Neural progenitor cell (in vitro differentiated cells): Measurements from ENCODE around the gene WWOX. TPM values are rescaled to one million over a fixed set of nuclear protein-coding genes. Genes with fewer than 3 reads are reported as not detected.

Source experiments
- DNase-seq: peaks from one replicate; pipeline ENCODE4 v3.0.0-alpha.2; 2016; ENCODE audit warnings: low spot score
- H2AFZ ChIP-seq: fragments of 200-600 bp; sonication (generic); replicated peaks from 2 replicates; pipeline ENCODE4 v1.6.1; 2016; ENCODE audit warnings: antibody characterized with exemption
- H3F3A ChIP-seq: fragments of 200-600 bp; sonication (generic); 2 replicates; pipeline ENCODE4 v1.6.1; 2016; ENCODE audit warnings: antibody characterized with exemption, low read depth
- H3K27ac ChIP-seq: fragments of 200-600 bp; sonication (generic); 2 replicates; pipeline ENCODE4 v1.5.1; 2016; ENCODE audit warnings: mild to moderate bottlenecking
- H3K27me3 ChIP-seq: fragments of 200-600 bp; sonication (generic); 2 replicates; pipeline ENCODE4 v1.6.1; 2016; ENCODE audit warnings: mild to moderate bottlenecking, moderate library complexity
- H3K36me3 ChIP-seq: fragments of 200-600 bp; sonication (generic); 2 replicates; pipeline ENCODE4 v1.5.1; 2016
- H3K4me1 ChIP-seq: fragments of 200-600 bp; sonication (generic); 2 replicates; pipeline ENCODE4 v1.6.1; 2016; ENCODE audit warnings: mixed run types
- H3K4me2 ChIP-seq: fragments of 200-600 bp; sonication (generic); 2 replicates; pipeline ENCODE4 v1.6.1; 2016
- H3K4me3 ChIP-seq: fragments of 200-600 bp; sonication (generic); 2 replicates; pipeline ENCODE4 v1.5.1; 2016
- H3K79me2 ChIP-seq: fragments of 200-600 bp; sonication (generic); 2 replicates; pipeline ENCODE4 v1.6.1; 2016; ENCODE audit warnings: low read depth
- H3K9ac ChIP-seq: fragments of 200-600 bp; sonication (generic); 2 replicates; pipeline ENCODE4 v1.6.1; 2016
- H3K9me3 ChIP-seq: fragments of 200-600 bp; sonication (generic); 2 replicates; pipeline ENCODE4 v1.5.1; 2016; ENCODE audit warnings: low read depth
- H4K20me1 ChIP-seq: fragments of 200-600 bp; sonication (generic); 2 replicates; pipeline ENCODE4 v1.6.1; 2016; ENCODE audit warnings: low read depth
- H3K27ac Mint-ChIP-seq: 3 replicates; pipeline ENCODE4 v1.8.0; 2021; ENCODE audit warnings: mixed read lengths
- H3K27me3 Mint-ChIP-seq: 2 replicates; pipeline ENCODE4 v1.8.0; 2022; ENCODE audit warnings: low read depth, mild to moderate bottlenecking, inconsistent platforms, moderate library complexity, mixed read lengths; ENCODE audit not compliant: insufficient read depth
- H3K36me3 Mint-ChIP-seq: 3 replicates; pipeline ENCODE4 v1.8.0; 2021; ENCODE audit warnings: mixed read lengths
- H3K4me1 Mint-ChIP-seq: 3 replicates; pipeline ENCODE4 v1.8.0; 2021; ENCODE audit warnings: mixed read lengths
- H3K4me3 Mint-ChIP-seq: 3 replicates; pipeline ENCODE4 v1.8.0; 2021; ENCODE audit warnings: mild to moderate bottlenecking, moderate library complexity, mixed read lengths
- H3K9me3 Mint-ChIP-seq: 3 replicates; pipeline ENCODE4 v1.8.0; 2020; ENCODE audit warnings: mixed read lengths
- CTCF ChIP-seq: fragments of 200-600 bp; sonication (generic); IDR thresholded peaks from 2 replicates; pipeline ENCODE4 v1.5.1; 2017; ENCODE audit warnings: antibody characterized with exemption, mild to moderate bottlenecking
- EZH2 ChIP-seq: fragments of 200-600 bp; sonication (generic); IDR thresholded peaks from 2 replicates; pipeline ENCODE4 v1.6.1; 2017; ENCODE audit warnings: antibody characterized with exemption, mild to moderate bottlenecking, moderate library complexity
- EZH2phosphoT487 ChIP-seq: fragments of 200-600 bp; sonication (generic); IDR thresholded peaks from 2 replicates; pipeline ENCODE4 v1.6.1; 2017; ENCODE audit warnings: antibody characterized with exemption
- total RNA-seq: library from RNA; depleted of rRNA; stranded (reverse); fragments of >200 nt; gene quantifications from 2 replicates; pipeline ENCODE4 v1.2.3, GENCODE V29; 2015; ENCODE audit warnings: low replicate concordance

Gene WWOX
- total RNA-seq, 1 donor from 2014 or later: 63.7 TPM

- Histone ChIP-seq H3F3A (no peaks in the 10 kb centered on the region), H4K20me1 (no peaks in the 10 kb centered on the region), H3K9ac (no peak overlapping the region), H3K4me1 (peaks cover 17% of the 10 kb centered on the region), H2AFZ (no peak overlapping the region), H3K4me3 (no peak overlapping the region), H3K9me3 (no peaks in the 10 kb centered on the region), H3K27me3 (no peaks in the 10 kb centered on the region), H3K79me2 (no peaks in the 10 kb centered on the region), H3K4me2 (no peak overlapping the region), H3K27ac (no peak overlapping the region), H3K36me3 (no peaks in the 10 kb centered on the region)
- H3K36me3 Mint-ChIP-seq: no peaks in the 10 kb centered on the region
- peaks cover 28% of the 10 kb centered on the region for H3K4me1 Mint-ChIP-seq
- H3K27ac Mint-ChIP-seq: no peak overlapping the region
- DNase-seq: no peak
- H3K4me3 Mint-ChIP-seq: no peak overlapping the region
- no peaks in the 10 kb centered on the region for H3K9me3 Mint-ChIP-seq
- no peak for TF ChIP-seq CTCF
- no peak for TF ChIP-seq EZH2phosphoT487
- no peak for TF ChIP-seq EZH2
- peaks cover 2% of the 10 kb centered on the region for H3K27me3 Mint-ChIP-seq
Measured at GRCh38 chr16:78813661-78814311, 714.3 kb downstream of the WWOX start.

DNA sequence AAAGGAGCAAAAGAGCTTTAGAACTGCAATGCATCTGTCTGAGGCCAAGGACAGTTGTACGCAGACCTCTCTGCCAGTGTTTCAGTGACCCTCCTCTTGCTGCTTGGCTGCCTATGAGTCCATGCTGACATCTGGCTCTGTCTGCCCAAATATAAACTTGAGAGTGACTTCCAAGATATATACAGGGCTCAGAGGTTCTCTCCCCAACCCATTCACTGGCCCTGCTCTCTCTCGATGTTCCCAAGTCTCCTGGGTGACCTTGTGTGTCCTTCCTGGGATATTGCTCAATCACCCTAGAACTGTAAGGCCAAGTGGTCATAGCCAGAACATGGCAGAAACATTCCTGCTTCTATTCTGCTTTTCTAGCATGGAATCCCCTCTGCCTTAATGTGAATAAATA is 716.3 kb downstream of the WWOX start:
- Histone ChIP-seq H3K79me2 (no peaks in the 10 kb centered on the region), H4K20me1 (no peaks in the 10 kb centered on the region), H3K9me3 (no peaks in the 10 kb centered on the region), H3K36me3 (no peaks in the 10 kb centered on the region), H3K4me3 (no peak overlapping the region), H3K27ac (no peak overlapping the region), H3K4me2 (no peak overlapping the region), H3K4me1 (peaks cover 6% of the 10 kb centered on the region), H3F3A (no peaks in the 10 kb centered on the region), H3K9ac (no peak overlapping the region), H3K27me3 (no peaks in the 10 kb centered on the region), H2AFZ (no peak overlapping the region)
- Mint-ChIP-seq H3K4me3 (no peak overlapping the region), H3K9me3 (no peaks in the 10 kb centered on the region), H3K27me3 (peaks cover 6% of the 10 kb centered on the region), H3K36me3 (no peaks in the 10 kb centered on the region), H3K27ac (no peak overlapping the region), H3K4me1 (peaks cover 18% of the 10 kb centered on the region)
- TF ChIP-seq CTCF: no peak
- TF ChIP-seq EZH2: no peak
- TF ChIP-seq EZH2phosphoT487: no peak
- no peak for DNase-seq

DNA sequence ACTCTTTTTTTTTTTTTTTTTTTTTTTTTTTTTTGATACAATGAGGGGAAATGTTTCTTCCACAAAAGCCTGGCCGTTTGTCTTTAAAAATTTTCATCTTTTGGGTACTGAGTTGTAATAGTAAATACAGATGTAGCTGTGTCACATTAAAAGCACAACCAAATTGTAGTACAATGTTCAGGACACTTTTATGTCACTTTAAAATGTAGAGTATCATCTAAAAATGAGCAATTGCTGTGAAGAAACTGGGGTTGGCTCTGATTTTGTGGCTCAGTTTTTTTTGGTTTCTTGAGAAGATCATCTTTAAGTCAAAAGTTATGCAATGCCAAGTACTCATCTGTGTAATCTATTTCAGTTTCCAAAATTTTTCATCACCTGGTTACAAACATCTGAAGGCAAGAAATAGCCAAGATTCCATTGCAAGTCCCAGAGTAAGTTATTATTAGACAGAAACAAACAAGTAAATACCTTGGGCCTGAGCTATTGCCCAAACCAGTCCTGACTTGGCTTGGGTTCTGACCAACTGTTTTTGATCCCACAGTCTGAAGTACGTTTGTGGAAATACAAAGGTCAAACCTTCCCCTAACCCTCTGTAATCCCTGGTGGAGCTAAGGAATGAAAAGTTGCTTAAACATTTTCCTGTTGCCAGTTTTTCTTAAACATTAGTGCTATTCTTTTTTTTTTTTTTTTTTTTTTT is 717.2 kb downstream of the WWOX start:
- Histone ChIP-seq H3K4me2 (no peak overlapping the region), H3F3A (no peaks in the 10 kb centered on the region), H4K20me1 (no peaks in the 10 kb centered on the region), H3K36me3 (no peaks in the 10 kb centered on the region), H3K4me3 (no peak overlapping the region), H2AFZ (no peak overlapping the region), H3K27me3 (no peaks in the 10 kb centered on the region), H3K79me2 (no peaks in the 10 kb centered on the region), H3K9me3 (no peaks in the 10 kb centered on the region), H3K27ac (no peak overlapping the region), H3K9ac (no peak overlapping the region), H3K4me1 (peaks cover 6% of the 10 kb centered on the region)
- Mint-ChIP-seq H3K27me3 (peaks cover 6% of the 10 kb centered on the region), H3K4me3 (no peak overlapping the region), H3K27ac (no peak overlapping the region), H3K4me1 (peaks cover 18% of the 10 kb centered on the region), H3K36me3 (no peaks in the 10 kb centered on the region), H3K9me3 (no peaks in the 10 kb centered on the region)
- TF ChIP-seq CTCF (no peak), EZH2phosphoT487 (no peak), EZH2 (no peak)
- DNase-seq: no peak
